ENCODE data around the gene METRN.

- TF ChIP-seq, protein P1, sequence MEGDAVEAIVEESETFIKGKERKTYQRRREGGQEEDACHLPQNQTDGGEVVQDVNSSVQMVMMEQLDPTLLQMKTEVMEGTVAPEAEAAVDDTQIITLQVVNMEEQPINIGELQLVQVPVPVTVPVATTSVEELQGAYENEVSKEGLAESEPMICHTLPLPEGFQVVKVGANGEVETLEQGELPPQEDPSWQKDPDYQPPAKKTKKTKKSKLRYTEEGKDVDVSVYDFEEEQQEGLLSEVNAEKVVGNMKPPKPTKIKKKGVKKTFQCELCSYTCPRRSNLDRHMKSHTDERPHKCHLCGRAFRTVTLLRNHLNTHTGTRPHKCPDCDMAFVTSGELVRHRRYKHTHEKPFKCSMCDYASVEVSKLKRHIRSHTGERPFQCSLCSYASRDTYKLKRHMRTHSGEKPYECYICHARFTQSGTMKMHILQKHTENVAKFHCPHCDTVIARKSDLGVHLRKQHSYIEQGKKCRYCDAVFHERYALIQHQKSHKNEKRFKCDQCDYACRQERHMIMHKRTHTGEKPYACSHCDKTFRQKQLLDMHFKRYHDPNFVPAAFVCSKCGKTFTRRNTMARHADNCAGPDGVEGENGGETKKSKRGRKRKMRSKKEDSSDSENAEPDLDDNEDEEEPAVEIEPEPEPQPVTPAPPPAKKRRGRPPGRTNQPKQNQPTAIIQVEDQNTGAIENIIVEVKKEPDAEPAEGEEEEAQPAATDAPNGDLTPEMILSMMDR (conservative IDR thresholded peaks at IDR 0.05 in 1 of 2, IDR thresholded peaks at IDR 0.05 in 1 of 2; ENCODE audit: low read depth in 1 of 2, low read length in 2 of 2) = no peak
- no peak for TF ChIP-seq EZH2 (IDR thresholded peaks at IDR 0.05; ENCODE audit: low read length, missing control alignments)
Measured at GRCh38 chr16:714558-715476, at the start of gene METRN.

All from fibroblast of lung (primary cell).